GM21576 (cell line): ENCODE results near the gene GNG11.
"Not testable (repeated sequence)": the region's sequence is repeated elsewhere in the genome, so short reads cannot be mapped to it uniquely, and the experiment has no call there.

Source experiments
- ATAC-seq: cut with Tn5 transposase; IDR thresholded peaks from one replicate; pipeline ENCODE4 v1.9.1; 2021; ENCODE audit warnings: mild to moderate bottlenecking, moderate library complexity; ENCODE audit not compliant: unreplicated experiment

Gene GNG11

GRCh38 chr7:93911242-93911641 is 10.3 kb upstream of the GNG11 start:
- not testable (repeated sequence) for ATAC-seq

DNA sequence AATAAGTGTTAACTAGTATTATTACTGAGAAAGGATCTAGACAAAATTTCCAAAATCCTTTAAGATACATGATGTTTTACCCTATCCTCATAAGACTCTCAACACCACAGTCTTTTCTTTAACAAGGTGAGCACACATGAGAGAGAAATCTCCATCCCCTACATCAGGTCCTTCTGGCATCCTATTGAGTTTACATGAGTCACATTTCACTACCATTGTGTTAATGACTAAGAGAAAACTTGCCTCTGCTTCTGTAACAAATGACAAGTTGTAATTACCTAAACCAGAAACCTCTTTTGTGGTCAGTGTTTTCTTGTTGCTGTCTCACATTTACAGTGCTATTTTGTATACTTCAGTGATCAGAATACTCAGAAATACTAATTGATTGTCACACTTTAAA is 9.9 kb upstream of the GNG11 start:
- ATAC-seq: peak; percentile 61

DNA sequence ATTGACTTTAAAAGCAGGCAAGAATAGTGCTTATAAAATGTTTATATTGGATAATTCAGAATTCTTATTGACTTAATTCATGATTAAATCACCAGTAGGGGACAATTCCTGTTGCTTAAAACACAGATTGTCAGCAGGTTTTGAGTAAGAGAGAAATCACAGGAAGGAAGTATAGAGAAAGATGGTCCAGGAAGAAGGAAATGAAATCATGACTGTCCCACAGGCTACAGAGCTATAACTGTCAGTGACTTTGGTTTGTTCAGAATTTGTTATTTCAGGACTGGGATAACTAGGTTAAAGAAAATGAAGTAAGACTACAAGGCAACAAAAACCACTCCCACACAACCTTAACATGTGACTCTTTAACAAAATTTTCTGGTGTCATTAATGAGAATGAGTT is 8.3 kb upstream of the GNG11 start:
- ATAC-seq: no peak

DNA sequence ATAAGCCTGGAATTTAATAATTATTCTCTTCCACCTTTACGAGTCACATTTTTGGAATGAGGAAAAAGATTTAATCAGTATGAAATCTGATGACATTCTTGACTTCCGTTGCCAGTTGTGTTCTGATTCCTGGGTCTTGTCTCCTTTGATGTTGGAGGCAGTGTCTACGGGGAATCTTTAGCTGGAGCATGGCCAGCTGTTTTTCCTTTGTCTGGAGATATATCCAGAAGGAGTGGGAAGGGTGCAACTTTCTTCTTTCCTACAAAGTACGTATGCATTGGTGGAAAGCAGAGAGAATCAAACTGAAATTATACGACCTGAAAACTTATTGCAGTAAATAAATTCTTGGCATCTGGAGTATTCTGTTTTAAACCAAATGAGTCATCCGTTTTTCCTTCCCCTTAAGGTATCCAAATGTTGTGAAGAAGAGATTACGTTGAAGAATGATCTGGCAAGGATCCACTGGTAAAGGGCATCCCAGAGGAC is 6.9 kb upstream of the GNG11 start:
- no peak for ATAC-seq

DNA sequence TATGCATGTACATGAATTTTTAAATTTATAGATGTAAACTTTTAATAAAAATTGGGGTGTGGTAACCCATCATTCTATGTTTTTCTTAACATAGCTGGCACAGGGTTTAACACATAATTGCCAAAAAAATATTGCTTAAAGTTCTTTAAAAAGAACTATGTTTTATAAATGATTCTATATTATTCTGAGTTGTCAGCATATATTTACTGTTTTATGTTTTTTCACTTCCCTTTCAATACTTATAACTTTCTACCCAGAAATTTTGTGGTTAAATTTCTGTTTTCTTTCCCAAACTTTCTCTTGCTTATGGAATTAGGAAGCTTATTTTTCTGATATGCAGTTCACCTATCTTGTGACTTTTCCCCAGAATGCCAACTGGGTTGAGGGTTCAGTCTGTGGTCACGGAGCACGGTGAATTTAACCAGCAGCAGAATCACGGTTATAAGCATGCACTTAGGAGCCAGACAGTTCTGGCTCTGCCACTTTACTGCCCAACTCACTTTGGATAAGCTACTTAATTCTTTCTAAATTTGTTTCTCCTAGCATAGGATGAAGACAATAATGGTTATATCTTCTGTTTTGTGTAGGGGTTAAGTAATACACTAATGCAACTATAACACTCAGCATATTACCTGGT is 6.2 kb upstream of the GNG11 start:
- ATAC-seq: not testable (repeated sequence)

DNA sequence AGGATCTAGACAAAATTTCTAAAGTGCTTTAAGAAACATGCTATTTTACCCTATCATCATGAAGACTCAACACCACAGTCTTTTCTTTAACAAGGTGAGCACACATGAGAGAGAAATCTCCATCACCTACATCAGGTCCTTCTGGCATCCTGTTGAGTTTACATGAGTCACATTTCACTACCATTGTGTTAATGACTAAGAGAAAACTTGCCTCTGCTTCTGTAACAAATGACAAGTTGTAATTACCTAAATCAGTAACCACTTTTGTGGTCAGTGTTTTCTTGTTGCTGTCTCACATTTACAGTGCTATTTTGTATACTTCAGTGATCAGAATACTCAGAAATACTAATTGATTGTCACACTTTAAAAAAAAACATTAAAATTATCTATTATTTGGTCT is 5.6 kb upstream of the GNG11 start:
- peak; percentile 41 for ATAC-seq

- not testable (repeated sequence) for ATAC-seq
Measured at GRCh38 chr7:93916315-93916714, 5.2 kb upstream of the GNG11 start.

DNA sequence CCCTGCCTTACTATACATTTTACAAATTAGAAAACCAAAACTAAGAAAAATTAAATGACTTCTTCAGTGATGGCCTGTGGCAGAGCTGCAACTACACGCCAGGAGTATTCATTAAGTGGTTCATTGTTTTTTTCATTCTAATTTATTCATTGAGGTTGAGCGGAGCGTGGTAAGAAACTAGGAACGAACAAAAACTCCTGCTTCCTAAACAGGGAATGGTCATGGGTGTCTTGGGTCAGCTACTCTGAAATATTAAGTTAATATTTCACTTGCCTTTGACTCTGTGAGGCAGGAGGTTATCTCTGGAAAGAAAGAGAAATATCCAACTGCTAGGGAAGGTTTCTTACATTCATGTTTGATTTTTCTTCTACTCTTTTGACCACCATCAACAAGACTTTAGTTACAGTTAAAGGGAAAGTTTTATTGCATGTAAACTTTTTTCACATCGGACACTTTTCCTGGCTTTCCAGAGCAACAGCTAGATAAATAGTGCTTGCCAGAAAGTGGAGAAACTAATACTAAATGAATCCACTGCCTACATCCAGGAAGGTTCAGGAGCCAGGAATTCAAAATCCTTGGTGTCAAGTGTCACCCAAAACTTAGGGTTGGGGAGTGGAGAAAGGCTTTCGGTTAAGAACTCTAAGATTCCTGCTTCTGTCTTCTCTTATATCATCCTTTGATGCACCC is 896 bp upstream of the GNG11 start:
- no peak for ATAC-seq

DNA sequence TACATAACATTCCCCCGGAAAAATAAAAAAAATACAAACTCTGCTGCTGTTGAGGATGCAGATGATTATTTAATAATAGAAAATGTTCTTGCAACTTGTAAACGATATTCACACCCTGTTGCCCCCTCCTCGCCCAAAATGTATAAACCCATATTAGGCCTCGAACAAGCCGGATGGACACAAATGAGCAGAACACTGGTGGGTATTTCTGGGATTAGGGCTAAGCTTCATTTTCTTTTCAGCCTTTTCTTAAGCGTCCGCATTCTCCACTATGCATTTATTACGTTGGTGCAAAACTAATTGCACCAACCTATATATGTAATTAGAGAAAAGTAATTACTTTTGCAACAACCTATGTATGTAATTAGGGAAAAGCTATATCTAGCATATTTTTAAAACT is 349 bp upstream of the GNG11 start:
- no peak for ATAC-seq

- no peak for ATAC-seq
Measured at GRCh38 chr7:93923296-93923695, 1.8 kb downstream of the GNG11 start.

- no peak for ATAC-seq
Measured at GRCh38 chr7:93923942-93924341, 2.4 kb downstream of the GNG11 start.

DNA sequence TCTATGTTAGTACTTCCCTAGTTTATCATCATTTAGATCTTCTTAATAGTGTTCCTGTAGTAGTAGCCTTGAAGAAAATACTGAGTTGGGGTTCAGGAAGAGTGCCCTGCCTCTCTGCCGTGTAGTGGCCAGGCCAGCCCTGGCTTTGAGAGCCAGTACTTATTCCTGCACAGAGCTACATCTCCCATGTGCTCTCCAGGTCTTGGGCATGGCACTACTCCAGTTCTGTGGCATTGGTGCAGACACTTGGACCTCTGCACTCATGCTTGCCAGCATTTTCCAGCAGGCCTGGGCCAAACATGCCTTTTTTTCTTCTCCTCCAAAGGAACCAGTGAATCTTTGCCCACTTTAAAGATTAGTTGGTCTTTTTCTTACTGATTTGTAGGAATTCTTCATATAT is 5.3 kb downstream of the GNG11 start:
- no peak for ATAC-seq

DNA sequence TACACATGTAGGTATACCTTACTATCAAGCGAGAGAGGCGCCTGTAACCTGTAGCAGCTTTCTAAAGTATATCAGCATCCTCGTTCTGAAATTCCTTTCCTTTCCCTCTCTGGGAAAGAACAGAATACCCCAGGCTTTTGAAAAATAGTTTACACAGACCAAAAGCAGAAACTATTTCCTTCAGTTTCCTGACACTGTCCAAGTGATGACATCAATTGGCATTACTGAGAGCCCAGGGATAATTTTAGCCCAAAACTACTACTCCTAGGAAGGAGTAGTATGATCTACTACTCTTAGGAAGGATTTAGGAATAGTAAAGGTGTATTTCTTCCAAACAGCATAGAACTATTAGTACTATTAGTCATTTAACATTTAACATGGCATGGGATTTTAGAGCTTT is 6.0 kb downstream of the GNG11 start:
- no peak for ATAC-seq

GRCh38 chr7:93931655-93932054 is 10.1 kb downstream of the GNG11 start:
- no peak for ATAC-seq

DNA sequence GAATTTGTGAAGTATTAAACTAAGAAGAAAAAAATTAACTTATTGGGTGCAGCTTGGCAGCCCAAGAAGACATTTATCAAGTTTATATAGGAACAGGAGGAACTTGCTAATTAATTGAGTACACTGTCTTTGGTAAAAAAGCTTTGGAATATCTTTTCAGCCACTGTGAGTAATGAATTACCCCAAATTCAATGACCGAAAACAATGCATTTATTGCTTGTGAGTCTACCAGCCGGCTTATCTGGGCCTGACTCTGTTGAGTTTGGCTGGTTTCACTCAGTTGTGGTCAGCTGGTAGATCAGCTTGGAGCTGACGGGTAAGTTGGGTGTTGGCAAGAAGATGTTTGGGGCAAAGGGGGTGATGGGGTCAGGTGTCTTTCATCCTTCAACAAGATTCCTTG is 11.6 kb downstream of the GNG11 start:
- ATAC-seq: no peak

DNA sequence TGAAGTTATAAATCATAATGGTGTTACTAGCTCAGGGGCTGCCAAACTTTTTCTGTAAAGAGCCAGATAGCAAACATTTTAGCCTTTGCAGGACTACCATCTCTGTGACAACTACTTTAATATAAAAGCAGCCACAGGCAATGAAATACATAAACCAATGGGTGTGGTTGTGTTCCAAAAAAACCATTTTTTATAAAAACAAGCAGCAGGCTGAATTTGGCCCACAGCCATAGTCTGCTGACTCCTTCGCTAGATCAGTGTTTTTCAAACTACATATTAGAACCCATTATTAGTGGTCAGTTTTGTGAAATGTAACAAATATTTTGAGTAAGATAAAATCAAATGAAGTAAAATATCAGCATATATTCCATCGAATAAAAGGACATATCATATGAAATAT is 13.6 kb downstream of the GNG11 start:
- ATAC-seq: no peak

DNA sequence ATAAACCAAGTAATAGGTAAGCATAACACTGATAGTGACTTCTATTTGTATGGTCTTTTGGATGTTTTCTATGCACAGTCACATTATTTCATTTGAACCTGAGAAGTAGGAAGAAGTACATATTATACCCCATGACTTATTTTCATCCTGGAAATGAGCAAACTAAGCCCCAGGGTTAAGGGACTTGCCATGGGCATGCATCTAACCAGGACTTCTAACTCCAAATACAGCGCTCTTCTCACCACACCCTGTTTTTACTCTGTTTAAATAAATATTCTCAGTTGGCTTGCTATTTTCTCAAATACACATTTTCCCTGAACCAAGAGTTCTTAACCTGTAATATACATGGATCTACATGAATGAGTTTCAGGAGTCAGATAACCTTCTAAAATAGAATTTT is 16.3 kb downstream of the GNG11 start:
- no peak for ATAC-seq

GRCh38 chr7:93938293-93938692 is 16.8 kb downstream of the GNG11 start:
- ATAC-seq: no peak

DNA sequence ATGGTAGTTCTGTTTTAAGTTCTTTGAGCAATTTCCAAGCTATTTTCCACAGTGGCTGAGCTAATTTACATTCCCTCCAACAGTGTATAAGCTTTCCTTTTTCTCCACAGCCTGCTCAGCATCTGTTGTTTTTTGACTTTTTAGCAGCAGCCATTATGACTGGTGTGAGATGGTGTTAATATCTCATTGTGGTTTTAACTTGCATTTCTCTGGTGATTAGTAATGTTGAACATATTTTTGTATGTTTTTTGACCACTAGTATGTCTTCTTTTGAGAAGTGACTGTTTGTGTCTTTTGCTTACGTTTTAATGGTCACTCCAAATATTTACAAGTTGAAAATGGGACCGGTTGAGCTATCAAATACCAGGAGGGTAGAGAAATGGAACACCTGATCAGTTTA is 20.4 kb downstream of the GNG11 start:
- ATAC-seq: no peak

GRCh38 chr7:93943816-93944540 is 22.4 kb downstream of the GNG11 start:
- ATAC-seq: no peak

DNA sequence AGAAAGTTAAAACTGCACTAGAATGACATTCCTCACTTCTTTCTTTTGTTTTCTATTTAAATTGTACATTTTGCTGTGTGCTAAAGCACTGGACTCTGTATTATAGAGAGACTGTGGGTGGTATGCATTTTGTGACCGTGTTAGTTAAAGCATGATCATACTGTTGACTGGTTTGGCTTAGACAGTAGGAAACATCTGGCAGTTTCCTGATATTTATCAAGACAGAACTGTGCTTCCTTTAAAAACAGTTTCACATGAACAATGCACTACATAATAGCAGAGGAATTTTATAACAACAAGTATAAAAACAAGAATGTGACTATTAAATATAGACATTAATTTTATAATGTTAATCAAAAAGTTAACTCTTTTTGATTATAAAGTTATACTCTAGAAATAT is 23.1 kb downstream of the GNG11 start:
- no peak for ATAC-seq

DNA sequence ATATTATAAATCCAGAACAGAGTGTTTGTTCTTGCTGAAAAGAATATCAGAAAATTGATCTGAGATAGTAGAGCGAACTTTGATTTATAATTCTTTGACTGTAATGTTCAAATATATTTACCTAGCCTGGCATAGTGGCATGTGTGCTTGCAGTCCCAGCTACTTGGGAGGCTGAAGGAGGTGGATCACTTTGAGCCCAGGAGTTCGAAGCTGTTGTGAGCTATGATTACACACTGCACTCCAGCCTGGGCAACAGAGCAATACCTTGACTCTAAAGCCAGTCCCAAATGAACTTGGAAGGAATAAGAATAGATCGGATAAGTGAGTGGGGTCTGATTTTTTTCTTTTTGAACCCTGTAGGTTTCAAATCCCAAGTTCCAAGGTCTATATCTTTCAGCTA is 23.5 kb downstream of the GNG11 start:
- no peak for ATAC-seq
